Loucy (cell line): ENCODE data around the gene A1CF.

Experiments used
- H2AFZ ChIP-seq: fragments of 200-600 bp; sonication (generic); 2 replicates; pipeline ENCODE4 v1.6.0; 2016; ENCODE audit warnings: antibody characterized with exemption, mild to moderate bottlenecking, low read length, moderate library complexity
- H3F3A ChIP-seq: fragments of 200-600 bp; 2 replicates; pipeline ENCODE4 v1.6.0; 2016; ENCODE audit warnings: antibody characterized with exemption, low read depth, mild to moderate bottlenecking
- H3K27me3 ChIP-seq: fragments of 200-600 bp; sonication (generic); 2 replicates; pipeline ENCODE4 v1.6.1; 2014; ENCODE audit warnings: low read length, mild to moderate bottlenecking; ENCODE audit not compliant: insufficient read depth, poor library complexity, severe bottlenecking
- H3K36me3 ChIP-seq: fragments of 200-600 bp; sonication (generic); 2 replicates; pipeline ENCODE4 v1.6.1; 2016; ENCODE audit warnings: low read length; ENCODE audit not compliant: insufficient read depth
- H3K4me1 ChIP-seq: fragments of 200-600 bp; sonication (generic); 2 replicates; pipeline ENCODE4 v1.5.1; 2014; ENCODE audit warnings: low read length, mild to moderate bottlenecking; ENCODE audit not compliant: insufficient read depth, poor library complexity, severe bottlenecking
- H3K4me2 ChIP-seq: fragments of 200-600 bp; sonication (generic); 2 replicates; pipeline ENCODE4 v1.6.0; 2014; ENCODE audit warnings: antibody characterized with exemption, low read length, low read depth, mild to moderate bottlenecking; ENCODE audit not compliant: poor library complexity, severe bottlenecking
- H3K4me3 ChIP-seq: fragments of 200-600 bp; sonication (generic); 2 replicates; pipeline ENCODE4 v1.5.1; 2014; ENCODE audit warnings: low read length, mild to moderate bottlenecking, mixed read lengths; ENCODE audit not compliant: poor library complexity, severe bottlenecking
- H3K79me2 ChIP-seq: fragments of 200-600 bp; sonication (generic); 2 replicates; pipeline ENCODE4 v1.6.1; 2014; ENCODE audit warnings: low read length; ENCODE audit not compliant: insufficient read depth
- H3K9ac ChIP-seq: fragments of 200-600 bp; sonication (generic); 2 replicates; pipeline ENCODE4 v1.6.0; 2014; ENCODE audit warnings: mild to moderate bottlenecking, low read depth, low read length, moderate library complexity; ENCODE audit not compliant: poor library complexity, severe bottlenecking
- H3K9me2 ChIP-seq: fragments of 200-600 bp; sonication (generic); replicated peaks from 2 replicates; pipeline ENCODE4 v1.6.1; 2016; ENCODE audit warnings: low read depth, low read length, mixed read lengths
- H3K9me3 ChIP-seq: fragments of 200-600 bp; sonication (generic); 2 replicates; pipeline ENCODE4 v1.6.1; 2014; ENCODE audit warnings: mild to moderate bottlenecking, antibody characterized with exemption, low read length, low read depth; ENCODE audit not compliant: insufficient read depth
- H4K20me1 ChIP-seq: fragments of 200-600 bp; sonication (generic); 2 replicates; pipeline ENCODE4 v1.6.0; 2014; ENCODE audit warnings: antibody characterized with exemption, low read length, mild to moderate bottlenecking; ENCODE audit not compliant: insufficient read depth, poor library complexity, severe bottlenecking
- EZH2phosphoT487 ChIP-seq: fragments of 200-600 bp; IDR thresholded peaks from 2 replicates; pipeline ENCODE4 v1.6.1; 2018; ENCODE audit warnings: antibody characterized with exemption, mild to moderate bottlenecking, moderate library complexity, borderline replicate concordance
- TF ChIP-seq, protein P1 (sequence below): fragments of 200-600 bp; sonication (generic); conservative IDR thresholded peaks from 2 replicates; pipeline ENCODE4 v1.5.1; 2014; ENCODE audit warnings: mild to moderate bottlenecking, antibody characterized with exemption, low read length

A1CF gene

DNA sequence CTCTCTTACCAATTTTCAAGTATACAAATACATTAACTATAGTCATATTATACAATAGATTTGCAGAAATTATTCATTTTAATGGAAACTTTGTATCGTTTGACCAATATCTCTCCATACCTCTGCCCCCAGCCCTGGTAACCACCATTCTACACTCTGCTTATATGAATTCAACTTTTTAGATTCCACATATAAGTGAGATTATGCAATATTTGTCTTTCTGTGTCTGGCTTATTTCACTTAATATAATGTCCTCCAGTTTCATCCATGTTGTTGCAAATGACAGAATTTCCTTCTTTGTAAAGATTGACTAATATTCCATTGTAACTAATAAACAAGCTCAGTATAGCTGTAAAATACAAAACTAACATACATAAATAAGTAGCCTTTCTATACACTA is 55.4 kb downstream of the A1CF start:
- no peak for TF ChIP-seq EZH2phosphoT487
- TF ChIP-seq, protein P1, sequence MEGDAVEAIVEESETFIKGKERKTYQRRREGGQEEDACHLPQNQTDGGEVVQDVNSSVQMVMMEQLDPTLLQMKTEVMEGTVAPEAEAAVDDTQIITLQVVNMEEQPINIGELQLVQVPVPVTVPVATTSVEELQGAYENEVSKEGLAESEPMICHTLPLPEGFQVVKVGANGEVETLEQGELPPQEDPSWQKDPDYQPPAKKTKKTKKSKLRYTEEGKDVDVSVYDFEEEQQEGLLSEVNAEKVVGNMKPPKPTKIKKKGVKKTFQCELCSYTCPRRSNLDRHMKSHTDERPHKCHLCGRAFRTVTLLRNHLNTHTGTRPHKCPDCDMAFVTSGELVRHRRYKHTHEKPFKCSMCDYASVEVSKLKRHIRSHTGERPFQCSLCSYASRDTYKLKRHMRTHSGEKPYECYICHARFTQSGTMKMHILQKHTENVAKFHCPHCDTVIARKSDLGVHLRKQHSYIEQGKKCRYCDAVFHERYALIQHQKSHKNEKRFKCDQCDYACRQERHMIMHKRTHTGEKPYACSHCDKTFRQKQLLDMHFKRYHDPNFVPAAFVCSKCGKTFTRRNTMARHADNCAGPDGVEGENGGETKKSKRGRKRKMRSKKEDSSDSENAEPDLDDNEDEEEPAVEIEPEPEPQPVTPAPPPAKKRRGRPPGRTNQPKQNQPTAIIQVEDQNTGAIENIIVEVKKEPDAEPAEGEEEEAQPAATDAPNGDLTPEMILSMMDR = no peak
- Histone ChIP-seq H3K79me2 (no peaks in the 10 kb centered on the region), H3K4me3 (no peak overlapping the region), H3K27me3 (no peaks in the 10 kb centered on the region), H3F3A (no peaks in the 10 kb centered on the region), H3K9me3 (no peaks in the 10 kb centered on the region), H3K9me2 (no peaks in the 10 kb centered on the region), H3K9ac (no peak overlapping the region), H3K4me1 (no peaks in the 10 kb centered on the region), H3K4me2 (no peak overlapping the region), H4K20me1 (no peaks in the 10 kb centered on the region), H3K36me3 (no peaks in the 10 kb centered on the region), H2AFZ (no peak overlapping the region)

DNA sequence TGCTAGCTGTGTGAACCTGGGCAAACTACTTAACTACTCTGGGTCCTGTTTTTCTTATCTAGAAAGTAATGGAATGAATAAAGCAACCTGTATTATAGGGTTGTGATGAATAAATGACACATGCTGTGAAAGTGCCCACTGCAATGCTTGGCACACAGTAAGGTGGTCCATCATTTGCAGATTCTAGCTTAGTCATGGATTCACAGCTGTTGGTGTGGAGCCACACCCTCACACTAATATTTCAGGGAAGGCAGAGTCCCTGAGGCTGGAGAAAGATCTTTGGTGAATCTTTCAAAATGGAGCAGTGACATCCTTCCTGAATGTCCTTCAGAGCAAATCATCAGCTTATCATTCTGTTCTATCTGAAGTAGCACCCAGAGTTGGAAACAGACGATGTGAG is 60.6 kb downstream of the A1CF start:
- TF ChIP-seq, protein P1 = no peak
- no peak for TF ChIP-seq EZH2phosphoT487
- H3K27me3 ChIP-seq = peaks cover 3% of the 10 kb centered on the region

DNA sequence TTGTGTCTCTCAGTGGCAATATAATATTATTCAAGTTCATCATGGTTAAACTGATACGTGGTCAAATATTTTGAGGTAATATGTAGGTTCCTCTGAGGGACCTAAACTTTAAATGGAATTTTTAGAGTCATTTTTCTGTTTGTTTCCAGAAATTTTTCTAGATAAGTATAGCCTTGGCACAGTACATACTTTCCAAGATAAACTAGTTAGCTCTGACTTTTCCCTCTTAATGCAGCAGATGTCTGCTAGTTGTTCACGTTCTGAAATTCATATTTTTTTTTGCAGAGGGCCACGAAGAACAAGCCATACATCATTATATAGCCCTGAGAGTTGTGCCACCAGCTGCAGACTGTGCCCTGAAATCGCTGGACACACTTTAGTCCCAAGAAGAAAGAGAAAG is 61.6 kb downstream of the A1CF start:
- H3K27me3 ChIP-seq = peaks cover 3% of the 10 kb centered on the region
- no peaks in the 10 kb centered on the region for H3K9me3 ChIP-seq
- no peak overlapping the region for H3K4me3 ChIP-seq
- H3K79me2 ChIP-seq = no peaks in the 10 kb centered on the region
- no peaks in the 10 kb centered on the region for H4K20me1 ChIP-seq
- no peaks in the 10 kb centered on the region for H3F3A ChIP-seq
- H2AFZ ChIP-seq = no peak overlapping the region
- TF ChIP-seq, protein P1 = no peak
- TF ChIP-seq EZH2phosphoT487 = no peak
- H3K9ac ChIP-seq = no peak overlapping the region
- H3K4me1 ChIP-seq = no peaks in the 10 kb centered on the region
- no peak overlapping the region for H3K4me2 ChIP-seq
- H3K9me2 ChIP-seq = no peaks in the 10 kb centered on the region
- no peaks in the 10 kb centered on the region for H3K36me3 ChIP-seq

More for the DNA sequence above, 60.6 kb downstream of the A1CF start:
- no peaks in the 10 kb centered on the region for H3K4me1 ChIP-seq
- H3K4me3 ChIP-seq = no peak overlapping the region
- no peak overlapping the region for H3K4me2 ChIP-seq
- H4K20me1 ChIP-seq = no peaks in the 10 kb centered on the region
- no peaks in the 10 kb centered on the region for H3K36me3 ChIP-seq
- no peaks in the 10 kb centered on the region for H3K79me2 ChIP-seq
- no peak overlapping the region for H3K9ac ChIP-seq
- no peaks in the 10 kb centered on the region for H3K9me3 ChIP-seq
- H2AFZ ChIP-seq = no peak overlapping the region
- H3F3A ChIP-seq = no peaks in the 10 kb centered on the region
- H3K9me2 ChIP-seq = no peaks in the 10 kb centered on the region
